ENCODE data around the gene RAF1.
"Not testable (repeated sequence)": the region's sequence is repeated elsewhere in the genome, so short reads cannot be mapped to it uniquely, and the experiment has no call there.

RAF1 gene

DNA sequence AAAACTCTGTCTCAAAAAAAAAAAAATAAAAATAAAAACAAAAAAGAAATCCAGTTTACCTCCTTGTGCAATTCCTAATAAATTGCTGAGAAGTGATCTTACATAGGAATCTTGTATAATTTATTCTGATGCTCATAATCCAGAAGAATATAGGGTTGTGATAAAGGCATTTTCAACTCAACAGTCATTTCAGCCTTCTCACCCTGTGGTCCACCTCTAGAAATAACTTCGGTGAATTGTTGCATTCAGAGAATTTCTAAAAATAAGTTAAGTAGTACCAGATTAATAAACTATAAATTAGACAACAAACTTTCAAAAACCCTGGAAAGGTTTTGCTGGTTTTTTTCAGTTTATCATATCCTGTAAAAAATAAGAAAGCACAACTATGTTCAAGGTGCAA, 20.2 kb downstream of the RAF1 start:
- no peaks in the 10 kb centered on the region for H3K27me3 ChIP-seq (ENCODE audit: control insufficient read depth, insufficient read depth, low read length, poor library complexity, severe bottlenecking)
- H3K4me1 ChIP-seq (ENCODE audit: control insufficient read depth, insufficient read depth, low read length), result no peaks in the 10 kb centered on the region
- H3K27ac ChIP-seq (ENCODE audit: insufficient read depth, low read depth, low read length, poor library complexity, severe bottlenecking), result no peak overlapping the region
- H3K9me3 ChIP-seq (ENCODE audit: control insufficient read depth, low read length), result no peaks in the 10 kb centered on the region
- H3K36me3 ChIP-seq (ENCODE audit: control insufficient read depth, insufficient read depth, low read length), result no peaks in the 10 kb centered on the region
- no CpG with 5 or more reads among the region's 1 CpG for WGBS, 2 experiments
- no peak overlapping the region for H3K4me3 ChIP-seq (ENCODE audit: insufficient read depth, low read depth, low read length)

DNA sequence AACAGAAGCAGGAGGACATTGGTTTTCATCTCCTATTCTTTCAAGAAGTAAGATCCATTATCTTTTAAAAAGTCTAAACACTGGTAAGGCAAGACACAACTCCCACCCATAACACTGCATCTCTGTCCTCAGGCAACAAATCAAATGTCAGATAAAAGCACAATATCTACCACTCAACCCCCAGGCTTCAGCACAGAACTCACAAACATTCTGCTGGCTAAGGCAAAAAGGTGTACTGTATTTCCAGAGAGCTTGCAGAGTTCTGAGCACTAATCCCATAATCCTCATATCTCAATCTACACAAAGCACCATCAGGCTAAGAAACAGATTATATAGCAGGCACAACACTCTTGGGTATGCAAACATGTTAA, 20.9 kb downstream of the RAF1 start:
- no peaks in the 10 kb centered on the region for H3K36me3 ChIP-seq (ENCODE audit: control insufficient read depth, insufficient read depth, low read length)
- H3K27ac ChIP-seq (ENCODE audit: insufficient read depth, low read depth, low read length, poor library complexity, severe bottlenecking), result no peak overlapping the region
- no peaks in the 10 kb centered on the region for H3K4me1 ChIP-seq (ENCODE audit: control insufficient read depth, insufficient read depth, low read length)
- no peaks in the 10 kb centered on the region for H3K27me3 ChIP-seq (ENCODE audit: control insufficient read depth, insufficient read depth, low read length, poor library complexity, severe bottlenecking)
- H3K4me3 ChIP-seq (ENCODE audit: insufficient read depth, low read depth, low read length), result no peak overlapping the region
- no peaks in the 10 kb centered on the region for H3K9me3 ChIP-seq (ENCODE audit: control insufficient read depth, low read length)

DNA sequence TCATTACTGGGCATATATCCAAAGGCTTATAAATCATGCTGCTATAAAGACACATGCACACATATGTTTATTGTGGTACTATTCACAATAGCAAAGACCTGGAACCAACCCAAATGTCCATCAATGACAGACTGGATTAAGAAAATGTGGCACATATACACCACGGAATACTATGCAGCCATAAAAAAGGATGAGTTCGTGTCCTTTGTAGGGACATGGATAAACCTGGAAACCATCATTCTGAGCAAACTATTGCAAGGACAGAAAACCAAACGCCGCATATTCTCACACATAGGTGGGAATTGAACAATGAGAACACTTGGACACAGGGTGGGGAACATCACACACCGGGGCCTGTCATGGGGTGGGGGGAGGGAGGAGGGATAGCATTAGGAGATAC, 23.1 kb downstream of the RAF1 start:
- H3K9me3 ChIP-seq (ENCODE audit: control insufficient read depth, low read length); H3K27ac ChIP-seq (ENCODE audit: insufficient read depth, low read depth, low read length, poor library complexity, severe bottlenecking); H3K36me3 ChIP-seq (ENCODE audit: control insufficient read depth, insufficient read depth, low read length); H3K27me3 ChIP-seq (ENCODE audit: control insufficient read depth, insufficient read depth, low read length, poor library complexity, severe bottlenecking); H3K4me3 ChIP-seq (ENCODE audit: insufficient read depth, low read depth, low read length); H3K4me1 ChIP-seq (ENCODE audit: control insufficient read depth, insufficient read depth, low read length): not testable (repeated sequence)
- WGBS, 2 experiments, result 96 to 98% methylated on average over 4 to 5 of the region's 5 CpGs

DNA sequence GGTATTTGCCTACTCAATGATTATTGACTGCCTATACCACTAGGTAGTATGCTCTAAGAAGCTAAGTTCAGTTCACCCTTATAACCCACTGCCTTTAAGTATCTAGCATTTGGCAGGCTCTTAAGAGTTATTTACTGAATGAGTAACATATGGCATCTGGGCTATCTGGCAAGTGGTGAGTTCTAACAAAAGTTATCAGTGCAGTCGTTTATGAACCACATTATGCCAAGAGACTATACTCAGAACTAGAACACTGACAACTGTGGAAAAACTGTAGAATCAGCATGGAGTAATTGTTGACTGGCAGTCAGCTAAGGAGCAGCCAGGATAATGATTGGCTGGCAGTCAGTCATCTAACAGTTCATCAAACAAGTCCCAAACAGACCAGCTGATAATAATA, 25.8 kb downstream of the RAF1 start:
- Histone ChIP-seq H3K9me3 (ENCODE audit: control insufficient read depth, low read length) (no peaks in the 10 kb centered on the region), H3K4me1 (ENCODE audit: control insufficient read depth, insufficient read depth, low read length) (no peaks in the 10 kb centered on the region), H3K4me3 (ENCODE audit: insufficient read depth, low read depth, low read length) (no peak overlapping the region), H3K36me3 (ENCODE audit: control insufficient read depth, insufficient read depth, low read length) (no peaks in the 10 kb centered on the region), H3K27me3 (ENCODE audit: control insufficient read depth, insufficient read depth, low read length, poor library complexity, severe bottlenecking) (no peaks in the 10 kb centered on the region), H3K27ac (ENCODE audit: insufficient read depth, low read depth, low read length, poor library complexity, severe bottlenecking) (no peak overlapping the region)
- WGBS, 2 experiments, result 88 to 92% methylated on average over 1 of the region's 1 CpG

DNA sequence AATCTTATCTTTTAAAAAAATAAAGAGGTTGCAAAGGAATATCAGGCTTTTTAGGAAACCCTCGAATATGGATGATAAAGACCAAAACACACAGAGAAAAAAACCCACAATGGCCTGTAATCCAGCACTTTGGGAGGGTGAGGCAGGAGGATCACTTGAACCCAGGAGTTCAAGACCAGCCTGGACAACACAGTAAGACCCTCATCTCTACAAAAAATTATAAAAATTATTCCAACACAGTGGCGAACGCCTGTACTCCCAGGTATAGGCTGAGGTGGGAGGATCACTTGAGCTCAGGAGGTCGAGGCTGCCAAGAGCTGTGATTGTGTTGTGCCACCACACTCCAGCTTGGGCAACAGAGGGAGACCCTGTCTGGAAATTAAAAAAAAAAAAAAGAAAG, 30.8 kb downstream of the RAF1 start:
- H3K4me3 ChIP-seq (ENCODE audit: insufficient read depth, low read depth, low read length), result no peak overlapping the region
- 91 to 98% methylated on average over 4 of the region's 4 CpGs for WGBS, 2 experiments
- peaks cover 4% of the 10 kb centered on the region for H3K4me1 ChIP-seq (ENCODE audit: control insufficient read depth, insufficient read depth, low read length)
- H3K27ac ChIP-seq (ENCODE audit: insufficient read depth, low read depth, low read length, poor library complexity, severe bottlenecking), result no peak overlapping the region
- no peaks in the 10 kb centered on the region for H3K36me3 ChIP-seq (ENCODE audit: control insufficient read depth, insufficient read depth, low read length)
- H3K9me3 ChIP-seq (ENCODE audit: control insufficient read depth, low read length), result no peaks in the 10 kb centered on the region
- no peaks in the 10 kb centered on the region for H3K27me3 ChIP-seq (ENCODE audit: control insufficient read depth, insufficient read depth, low read length, poor library complexity, severe bottlenecking)

DNA sequence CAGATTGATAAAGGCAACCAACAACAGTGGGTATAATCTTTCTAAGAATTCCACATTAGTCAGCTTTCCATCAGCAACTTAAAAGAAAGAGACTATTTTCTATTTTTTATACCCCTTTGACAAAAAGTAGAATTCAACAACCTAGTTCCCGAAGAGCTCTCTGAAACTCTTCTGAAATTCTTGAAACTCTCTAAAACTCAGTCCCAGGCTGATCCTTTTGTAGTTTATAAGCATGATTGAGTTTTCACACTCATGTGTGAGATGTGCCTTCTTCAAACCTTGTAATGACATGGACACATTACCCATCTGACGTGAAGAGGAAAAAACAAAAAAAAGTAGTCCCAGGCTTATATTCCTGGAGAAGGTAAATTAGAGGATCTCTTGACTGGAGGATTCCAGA, 31.4 kb downstream of the RAF1 start:
- Histone ChIP-seq H3K27me3 (ENCODE audit: control insufficient read depth, insufficient read depth, low read length, poor library complexity, severe bottlenecking) (no peaks in the 10 kb centered on the region), H3K9me3 (ENCODE audit: control insufficient read depth, low read length) (no peaks in the 10 kb centered on the region), H3K4me1 (ENCODE audit: control insufficient read depth, insufficient read depth, low read length) (peaks cover 4% of the 10 kb centered on the region), H3K27ac (ENCODE audit: insufficient read depth, low read depth, low read length, poor library complexity, severe bottlenecking) (no peak overlapping the region), H3K4me3 (ENCODE audit: insufficient read depth, low read depth, low read length) (no peak overlapping the region), H3K36me3 (ENCODE audit: control insufficient read depth, insufficient read depth, low read length) (no peaks in the 10 kb centered on the region)
- 93 to 96% methylated on average over 2 of the region's 2 CpGs for WGBS, 2 experiments

DNA sequence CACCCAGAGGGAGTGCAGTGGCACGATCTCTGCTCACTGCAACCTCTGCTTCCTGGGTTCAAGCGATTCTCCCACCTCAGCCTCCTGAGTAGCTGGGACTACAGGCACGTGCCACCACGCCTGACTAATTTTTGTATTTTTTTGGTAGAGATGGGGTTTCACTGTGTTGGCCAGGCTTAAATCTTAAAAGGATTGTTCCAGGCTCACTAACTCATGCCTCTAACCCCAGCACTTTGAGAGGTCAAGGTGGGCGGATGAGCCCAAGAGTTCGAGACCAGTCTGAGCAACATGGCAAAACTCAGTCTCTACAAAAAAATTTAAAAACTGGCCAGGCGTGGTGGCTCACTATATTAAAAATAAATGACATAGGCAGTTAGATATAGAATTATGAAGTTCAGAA, 33.1 kb downstream of the RAF1 start:
- 90 to 95% methylated on average over 7 of the region's 7 CpGs for WGBS, 2 experiments
- H3K9me3 ChIP-seq (ENCODE audit: control insufficient read depth, low read length); H3K27me3 ChIP-seq (ENCODE audit: control insufficient read depth, insufficient read depth, low read length, poor library complexity, severe bottlenecking); H3K36me3 ChIP-seq (ENCODE audit: control insufficient read depth, insufficient read depth, low read length); H3K4me1 ChIP-seq (ENCODE audit: control insufficient read depth, insufficient read depth, low read length); H3K27ac ChIP-seq (ENCODE audit: insufficient read depth, low read depth, low read length, poor library complexity, severe bottlenecking); H3K4me3 ChIP-seq (ENCODE audit: insufficient read depth, low read depth, low read length): not testable (repeated sequence)

DNA sequence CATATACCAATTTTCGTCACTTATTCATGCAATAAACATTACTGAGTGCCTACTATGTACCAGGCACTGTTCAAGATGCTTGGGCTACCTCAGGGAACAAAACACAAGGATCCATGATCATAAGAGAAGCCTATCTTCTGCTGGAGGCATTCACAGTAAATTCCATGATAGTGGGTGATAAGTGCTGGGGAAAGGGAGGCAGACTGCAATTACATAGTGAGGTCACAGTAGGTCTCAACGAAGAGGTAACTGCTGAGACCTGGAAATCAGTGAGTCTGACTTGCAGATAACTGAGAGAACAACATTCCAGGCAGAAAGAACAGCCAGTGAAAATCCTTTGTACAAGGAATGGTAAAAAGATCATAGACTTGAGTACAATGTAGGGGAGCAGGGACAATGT, 33.6 kb downstream of the RAF1 start:
- Histone ChIP-seq H3K4me1 (ENCODE audit: control insufficient read depth, insufficient read depth, low read length) (peaks cover 4% of the 10 kb centered on the region), H3K9me3 (ENCODE audit: control insufficient read depth, low read length) (no peaks in the 10 kb centered on the region), H3K27ac (ENCODE audit: insufficient read depth, low read depth, low read length, poor library complexity, severe bottlenecking) (no peak overlapping the region), H3K27me3 (ENCODE audit: control insufficient read depth, insufficient read depth, low read length, poor library complexity, severe bottlenecking) (no peaks in the 10 kb centered on the region), H3K4me3 (ENCODE audit: insufficient read depth, low read depth, low read length) (no peak overlapping the region), H3K36me3 (ENCODE audit: control insufficient read depth, insufficient read depth, low read length) (no peaks in the 10 kb centered on the region)
- 78 to 79% methylated on average over 2 of the region's 2 CpGs for WGBS, 2 experiments

DNA sequence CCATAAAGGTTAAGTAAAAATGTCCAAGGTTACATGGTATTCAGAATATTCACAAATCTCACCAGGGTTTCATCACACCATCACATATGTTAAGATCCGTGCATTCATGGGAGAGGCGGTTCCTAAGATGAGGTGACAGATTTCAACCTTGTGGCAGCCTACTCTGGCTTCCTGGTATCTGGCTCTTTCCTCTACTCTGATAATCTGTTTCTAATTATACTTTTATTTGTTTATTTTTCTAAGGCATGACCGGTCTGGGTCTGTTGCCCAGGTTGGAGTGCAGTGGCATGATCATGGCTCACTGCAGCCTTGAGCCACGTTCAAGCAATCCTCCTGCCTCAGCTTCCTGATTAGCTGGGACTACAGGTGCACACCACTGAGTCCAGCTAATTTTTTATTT, 34.4 kb downstream of the RAF1 start:
- no peaks in the 10 kb centered on the region for H3K9me3 ChIP-seq (ENCODE audit: control insufficient read depth, low read length)
- no peak overlapping the region for H3K27ac ChIP-seq (ENCODE audit: insufficient read depth, low read depth, low read length, poor library complexity, severe bottlenecking)
- H3K27me3 ChIP-seq (ENCODE audit: control insufficient read depth, insufficient read depth, low read length, poor library complexity, severe bottlenecking), result no peaks in the 10 kb centered on the region
- H3K36me3 ChIP-seq (ENCODE audit: control insufficient read depth, insufficient read depth, low read length), result no peaks in the 10 kb centered on the region
- peaks cover 4% of the 10 kb centered on the region for H3K4me1 ChIP-seq (ENCODE audit: control insufficient read depth, insufficient read depth, low read length)
- WGBS, 2 experiments, result 96 to 97% methylated on average over 4 of the region's 4 CpGs
- H3K4me3 ChIP-seq (ENCODE audit: insufficient read depth, low read depth, low read length), result no peak overlapping the region

DNA sequence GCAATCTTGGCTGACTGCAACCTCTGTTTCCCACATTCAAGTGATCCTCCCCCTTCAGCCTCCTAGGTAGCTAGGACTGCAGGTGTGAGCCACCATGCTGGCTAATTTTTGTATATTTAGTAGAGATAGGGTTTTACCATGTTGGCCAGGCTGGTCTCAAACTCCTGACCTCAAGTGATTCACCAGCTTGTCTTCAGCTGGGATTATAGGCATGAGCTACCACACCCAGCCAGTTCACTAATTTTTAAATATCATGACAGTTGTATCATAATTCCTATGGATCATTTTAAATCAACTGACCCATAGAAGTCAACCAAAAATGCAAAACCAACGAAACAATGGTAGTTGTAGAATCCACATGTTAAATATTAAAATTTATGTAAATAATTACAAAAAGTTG, 35.1 kb downstream of the RAF1 start:
- H3K27ac ChIP-seq (ENCODE audit: insufficient read depth, low read depth, low read length, poor library complexity, severe bottlenecking), result no peak overlapping the region
- H3K9me3 ChIP-seq (ENCODE audit: control insufficient read depth, low read length), result no peaks in the 10 kb centered on the region
- H3K4me3 ChIP-seq (ENCODE audit: insufficient read depth, low read depth, low read length), result no peak overlapping the region
- no peaks in the 10 kb centered on the region for H3K27me3 ChIP-seq (ENCODE audit: control insufficient read depth, insufficient read depth, low read length, poor library complexity, severe bottlenecking)
- WGBS, 2 experiments, result no CpG with 5 or more reads among the region's 1 CpG
- H3K36me3 ChIP-seq (ENCODE audit: control insufficient read depth, insufficient read depth, low read length), result no peaks in the 10 kb centered on the region
- peaks cover 4% of the 10 kb centered on the region for H3K4me1 ChIP-seq (ENCODE audit: control insufficient read depth, insufficient read depth, low read length)

DNA sequence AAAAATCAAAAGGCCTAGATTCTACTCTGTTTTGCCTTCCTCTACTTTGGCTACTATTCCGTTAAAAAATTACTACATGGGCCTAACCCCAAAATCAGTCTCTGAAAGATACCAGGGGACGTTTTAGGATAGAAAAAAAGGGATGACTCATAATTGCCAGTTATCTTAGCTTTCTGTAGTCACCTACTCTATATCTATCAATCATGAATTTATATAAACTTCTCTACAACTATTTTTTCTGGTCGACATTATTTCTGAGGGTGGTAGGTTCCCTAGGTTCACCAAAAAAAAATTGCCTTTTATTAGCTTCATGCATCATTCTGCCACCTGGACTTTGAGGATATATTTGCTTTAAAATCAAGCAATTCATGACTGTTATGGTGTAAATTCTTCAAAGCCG, 36.5 kb downstream of the RAF1 start:
- 94 to 100% methylated on average over 1 to 4 of the region's 4 CpGs for WGBS, 2 experiments
- Histone ChIP-seq H3K27ac (ENCODE audit: insufficient read depth, low read depth, low read length, poor library complexity, severe bottlenecking) (no peak overlapping the region), H3K4me1 (ENCODE audit: control insufficient read depth, insufficient read depth, low read length) (peaks cover 4% of the 10 kb centered on the region), H3K9me3 (ENCODE audit: control insufficient read depth, low read length) (no peaks in the 10 kb centered on the region), H3K4me3 (ENCODE audit: insufficient read depth, low read depth, low read length) (no peak overlapping the region), H3K27me3 (ENCODE audit: control insufficient read depth, insufficient read depth, low read length, poor library complexity, severe bottlenecking) (no peaks in the 10 kb centered on the region), H3K36me3 (ENCODE audit: control insufficient read depth, insufficient read depth, low read length) (no peaks in the 10 kb centered on the region)

Data from ectodermal cell (in vitro differentiated cells).